ENCODE measurements around the gene SLC52A3.

Gene SLC52A3

DNA sequence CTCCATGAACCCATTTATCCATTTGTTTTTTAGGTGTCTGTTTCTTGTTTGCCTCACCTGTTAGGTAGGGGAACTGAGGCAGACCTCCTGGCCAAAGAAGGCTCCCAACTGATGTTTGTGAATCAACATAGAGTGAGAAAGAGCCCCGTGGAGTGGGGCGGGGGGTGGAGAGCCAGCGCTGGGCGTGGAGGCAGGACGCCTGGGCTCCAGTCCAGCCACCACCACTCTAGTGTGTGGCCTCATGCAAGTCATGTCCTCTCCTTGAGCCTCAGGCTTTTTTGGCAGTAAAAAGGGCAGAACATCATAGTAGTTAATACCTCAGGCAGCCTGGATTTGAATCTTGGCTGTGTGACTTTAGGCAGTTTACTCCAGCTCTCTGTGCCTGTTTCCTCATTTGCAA, 50.5 kb downstream of the SLC52A3 start:
- ChIA-PET POLR2A (no interaction called here), CTCF (no interaction called here)
- no peak for TF ChIP-seq BHLHE40 (IDR thresholded peaks at IDR 0.05; ENCODE audit: borderline replicate concordance)
- no peak for TF ChIP-seq ARNT (IDR thresholded peaks at IDR 0.05)
- no peak for TF ChIP-seq HDGF (IDR thresholded peaks at IDR 0.05; ENCODE audit: borderline replicate concordance)
- no peak for TF ChIP-seq FOXA1 (IDR thresholded peaks at IDR 0.05)
- TF ChIP-seq ELF4 (IDR thresholded peaks at IDR 0.05) = no peak
- no peak for TF ChIP-seq CTBP1 (IDR thresholded peaks at IDR 0.05; ENCODE audit: borderline replicate concordance)
- no peak for TF ChIP-seq NFRKB (IDR thresholded peaks at IDR 0.05)
- TF ChIP-seq ZNF384 (IDR thresholded peaks at IDR 0.05) = no peak
- no peak for TF ChIP-seq FOXM1 (IDR thresholded peaks at IDR 0.05; ENCODE audit: borderline replicate concordance)
- TF ChIP-seq LEF1 (IDR thresholded peaks at IDR 0.05; ENCODE audit: borderline replicate concordance) = no peak
- no peak for TF ChIP-seq L3MBTL2 (conservative IDR thresholded peaks at IDR 0.05)
- no peak for TF ChIP-seq TARDBP (IDR thresholded peaks at IDR 0.05)
- TF ChIP-seq SP1 (IDR thresholded peaks at IDR 0.05) = no peak
- TF ChIP-seq FOXK2 (IDR thresholded peaks at IDR 0.05) = no peak
- no peak for TF ChIP-seq SUZ12 (IDR thresholded peaks at IDR 0.05)
- no peak for TF ChIP-seq PKNOX1 (IDR thresholded peaks at IDR 0.05)
- DNase-seq (ENCODE audit: extremely low spot score) = no peak

DNA sequence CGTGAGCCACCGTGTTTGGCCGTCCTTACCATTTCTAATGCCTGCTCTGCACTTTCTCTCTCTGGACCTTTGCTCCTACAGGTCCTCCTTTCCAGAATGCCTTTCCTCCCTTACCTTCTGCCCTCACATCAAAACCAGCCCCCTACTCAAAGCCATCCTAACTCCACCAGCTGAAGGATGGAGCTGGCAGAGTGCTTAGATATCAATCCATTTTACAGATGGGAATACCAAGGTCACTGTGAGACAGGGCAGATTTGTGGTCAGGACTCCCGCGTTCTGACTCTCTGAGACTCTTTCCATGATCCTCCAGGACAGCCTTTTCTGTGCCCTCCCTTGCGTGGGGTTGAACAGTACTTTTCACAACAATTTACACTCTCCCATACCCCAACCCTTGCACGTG, 51.0 kb downstream of the SLC52A3 start:
- TF ChIP-seq SP1 (IDR thresholded peaks at IDR 0.05) = no peak
- TF ChIP-seq FOXA1 (IDR thresholded peaks at IDR 0.05) = no peak
- TF ChIP-seq FOXK2 (IDR thresholded peaks at IDR 0.05) = no peak
- no peak for TF ChIP-seq NFRKB (IDR thresholded peaks at IDR 0.05)
- TF ChIP-seq BHLHE40 (IDR thresholded peaks at IDR 0.05; ENCODE audit: borderline replicate concordance) = no peak
- TF ChIP-seq TARDBP (IDR thresholded peaks at IDR 0.05) = no peak
- ChIA-PET POLR2A (no interaction called here), CTCF (no interaction called here)
- no peak for DNase-seq (ENCODE audit: extremely low spot score)

DNA sequence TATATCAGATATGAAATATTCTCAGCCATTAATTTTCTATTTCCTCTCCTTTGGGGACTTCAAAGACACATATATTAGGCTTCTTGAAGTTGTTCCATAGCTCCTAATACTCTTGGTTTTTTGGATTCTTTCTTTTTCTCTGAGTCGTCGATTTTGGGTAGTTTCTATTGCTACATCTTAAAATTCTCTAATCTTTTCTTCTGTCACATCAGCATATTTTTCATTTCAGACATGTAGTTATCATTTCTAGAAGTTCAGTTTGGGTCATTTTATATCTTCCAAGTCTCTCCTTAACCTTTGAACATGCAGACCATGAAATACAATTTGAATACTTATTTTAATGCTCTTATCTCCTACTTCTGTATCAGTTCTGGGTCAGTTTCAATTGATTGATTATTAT, 53.8 kb downstream of the SLC52A3 start:
- ChIA-PET POLR2A (no interaction called here), CTCF (no interaction called here)
- no peak for TF ChIP-seq CTBP1 (IDR thresholded peaks at IDR 0.05; ENCODE audit: borderline replicate concordance)
- TF ChIP-seq SP1 (IDR thresholded peaks at IDR 0.05) = no peak
- no peak for TF ChIP-seq NFRKB (IDR thresholded peaks at IDR 0.05)
- no peak for TF ChIP-seq LEF1 (IDR thresholded peaks at IDR 0.05; ENCODE audit: borderline replicate concordance)
- no peak for TF ChIP-seq FOXM1 (IDR thresholded peaks at IDR 0.05; ENCODE audit: borderline replicate concordance)
- TF ChIP-seq TARDBP (IDR thresholded peaks at IDR 0.05) = no peak
- no peak for TF ChIP-seq FOXA1 (IDR thresholded peaks at IDR 0.05)
- no peak for TF ChIP-seq BHLHE40 (IDR thresholded peaks at IDR 0.05; ENCODE audit: borderline replicate concordance)
- no peak for TF ChIP-seq ZNF384 (IDR thresholded peaks at IDR 0.05)
- TF ChIP-seq PKNOX1 (IDR thresholded peaks at IDR 0.05) = no peak
- DNase-seq (ENCODE audit: extremely low spot score) = no peak

GRCh38 chr20:711576-711975, 56.7 kb downstream of the SLC52A3 start:
- POLR2A ChIA-PET = no interaction called here
- CTCF ChIA-PET = interaction anchor here (0.6 kb wide), 1 partner anchor 83 kb away, joined by 4 read pairs; no protein-coding TSS in a partner anchor
- no peak for DNase-seq (ENCODE audit: extremely low spot score)
- TF ChIP-seq SUZ12 (IDR thresholded peaks at IDR 0.05) (no peak), NFRKB (IDR thresholded peaks at IDR 0.05) (no peak), TARDBP (IDR thresholded peaks at IDR 0.05) (no peak), HDGF (IDR thresholded peaks at IDR 0.05; ENCODE audit: borderline replicate concordance) (no peak), SP1 (IDR thresholded peaks at IDR 0.05) (no peak), FOXK2 (IDR thresholded peaks at IDR 0.05) (no peak), FOXM1 (IDR thresholded peaks at IDR 0.05; ENCODE audit: borderline replicate concordance) (no peak), L3MBTL2 (conservative IDR thresholded peaks at IDR 0.05) (no peak), FOXA1 (IDR thresholded peaks at IDR 0.05) (no peak), ARNT (IDR thresholded peaks at IDR 0.05) (no peak), PKNOX1 (IDR thresholded peaks at IDR 0.05) (no peak), ZNF384 (IDR thresholded peaks at IDR 0.05) (no peak), CTBP1 (IDR thresholded peaks at IDR 0.05; ENCODE audit: borderline replicate concordance) (no peak), BHLHE40 (IDR thresholded peaks at IDR 0.05; ENCODE audit: borderline replicate concordance) (no peak), ELF4 (IDR thresholded peaks at IDR 0.05) (no peak), LEF1 (IDR thresholded peaks at IDR 0.05; ENCODE audit: borderline replicate concordance) (no peak)

- no peak for TF ChIP-seq L3MBTL2 (conservative IDR thresholded peaks at IDR 0.05)
- no peak for TF ChIP-seq FOXA1 (IDR thresholded peaks at IDR 0.05)
- no peak for TF ChIP-seq SUZ12 (IDR thresholded peaks at IDR 0.05)
- no peak for TF ChIP-seq HDGF (IDR thresholded peaks at IDR 0.05; ENCODE audit: borderline replicate concordance)
- TF ChIP-seq TARDBP (IDR thresholded peaks at IDR 0.05) = no peak
- no peak for TF ChIP-seq PKNOX1 (IDR thresholded peaks at IDR 0.05)
- no peak for TF ChIP-seq NFRKB (IDR thresholded peaks at IDR 0.05)
- TF ChIP-seq ELF4 (IDR thresholded peaks at IDR 0.05) = no peak
- TF ChIP-seq BHLHE40 (IDR thresholded peaks at IDR 0.05; ENCODE audit: borderline replicate concordance) = no peak
- no peak for TF ChIP-seq ZNF384 (IDR thresholded peaks at IDR 0.05)
- TF ChIP-seq LEF1 (IDR thresholded peaks at IDR 0.05; ENCODE audit: borderline replicate concordance) = no peak
- no peak for TF ChIP-seq FOXK2 (IDR thresholded peaks at IDR 0.05)
- TF ChIP-seq SP1 (IDR thresholded peaks at IDR 0.05) = no peak
- no peak for TF ChIP-seq CTBP1 (IDR thresholded peaks at IDR 0.05; ENCODE audit: borderline replicate concordance)
- no peak for TF ChIP-seq FOXM1 (IDR thresholded peaks at IDR 0.05; ENCODE audit: borderline replicate concordance)
- no peak for TF ChIP-seq ARNT (IDR thresholded peaks at IDR 0.05)
- ChIA-PET POLR2A (no interaction called here), CTCF (no interaction called here)
- DNase-seq (ENCODE audit: extremely low spot score) = no peak
Measured at GRCh38 chr20:710780-711450, 57.4 kb downstream of the SLC52A3 start.
